BLaER1 treated with 17β-estradiol and CSF1 and Interleukin-3, amounts not matched to agents 10 nM and 100 nM (cell line): ENCODE results near the gene ZIC4.

ENCODE experiments used
- H3K27ac ChIP-seq, 11 experiments: shearing (Covaris generic); formaldehyde crosslinking; 2 replicates each; pipeline ENCODE4 v1.8.1; 2022
- H3K27me3 ChIP-seq, 11 experiments: shearing (Covaris generic); formaldehyde crosslinking; 2 replicates each; pipeline ENCODE4 v1.8.1; 2022
- H3K36me3 ChIP-seq, 11 experiments: shearing (Covaris generic); formaldehyde crosslinking; 2 replicates each; pipeline ENCODE4 v1.8.1; 2022
- H3K4me1 ChIP-seq, 10 experiments: shearing (Covaris generic); formaldehyde crosslinking; 2 replicates each; pipeline ENCODE4 v1.8.1; 2022
- H3K4me2 ChIP-seq, 11 experiments: shearing (Covaris generic); formaldehyde crosslinking; 2 replicates each; pipeline ENCODE4 v1.8.1; 2022
- H3K4me3 ChIP-seq, 10 experiments: shearing (Covaris generic); formaldehyde crosslinking; 2 replicates each; pipeline ENCODE4 v1.8.1; 2022
- H3K9ac ChIP-seq, 11 experiments: shearing (Covaris generic); formaldehyde crosslinking; 2 replicates each; pipeline ENCODE4 v1.8.1; 2022
- H3K9me3 ChIP-seq, 11 experiments: shearing (Covaris generic); formaldehyde crosslinking; replicated peaks in 1 of 11; 2 replicates each; pipeline ENCODE4 v1.8.1; 2022
- H4K20me1 ChIP-seq, 11 experiments: shearing (Covaris generic); formaldehyde crosslinking; 2 replicates each; pipeline ENCODE4 v1.8.1; 2022
- Cebpa-rat ChIP-seq, 11 experiments: shearing (Covaris generic); IDR thresholded peaks; 2 replicates each; pipeline ENCODE4 v1.8.1; 2022

Gene ZIC4

DNA sequence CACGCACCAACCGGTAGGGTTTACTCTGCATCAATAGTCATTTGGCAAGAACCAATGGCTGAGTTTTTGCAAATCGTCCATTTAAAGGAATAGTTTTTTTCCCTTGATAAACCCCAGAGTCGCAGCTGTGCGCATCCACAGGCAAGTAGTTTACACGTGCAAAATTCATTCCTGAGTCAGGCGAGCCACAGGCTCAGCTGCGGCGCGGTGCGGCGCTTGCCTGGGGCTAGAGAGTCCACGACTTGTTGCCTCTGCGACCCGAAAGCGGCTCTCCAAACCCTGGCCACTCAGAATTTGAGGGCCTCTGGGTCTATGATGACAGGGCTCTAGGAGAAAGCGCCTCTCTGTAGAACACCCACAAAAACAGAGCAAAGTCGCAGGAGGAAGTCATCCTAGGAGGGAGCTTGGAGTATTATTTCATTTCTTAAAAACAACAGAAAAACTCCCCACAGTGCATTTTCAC, 36.7 kb downstream of the ZIC4 start:
- Histone ChIP-seq H3K4me3 (no peak overlapping the region), H3K9ac (no peak overlapping the region), H4K20me1 (no peaks in the 10 kb centered on the region; a peak in 2 of 22 replicates), H3K27ac (no peak overlapping the region), H3K4me2 (no peak overlapping the region), H3K9me3 (peaks cover 26 to 53% (median 45%) of the 10 kb centered on the region in 11 experiments), H3K36me3 (no peaks in the 10 kb centered on the region), H3K4me1 (no peaks in the 10 kb centered on the region), H3K27me3 (peaks cover 62 to 86% (median 77%) of the 10 kb centered on the region in 11 experiments)
- no peak for TF ChIP-seq Cebpa-rat (IDR thresholded peaks at IDR 0.05)

DNA sequence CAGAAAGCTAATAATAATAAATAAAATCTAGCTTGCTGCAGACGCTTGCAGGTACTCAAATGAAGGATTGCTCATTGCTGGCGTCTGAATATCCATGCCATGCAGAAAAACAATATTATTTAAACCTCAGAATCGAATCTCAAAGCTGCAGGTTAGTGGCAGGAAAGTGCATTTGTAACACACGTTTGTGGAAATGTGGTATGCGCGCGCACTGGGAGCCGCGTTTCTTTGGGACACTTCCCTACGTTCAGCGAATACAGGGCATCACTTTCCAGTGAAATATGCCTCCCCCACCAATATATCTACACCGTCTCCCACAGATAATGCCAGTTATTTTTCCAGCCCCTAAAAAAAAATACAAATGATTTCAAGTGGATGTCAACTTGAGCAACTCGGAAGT, 37.1 kb downstream of the ZIC4 start:
- peaks cover 62 to 83% (median 74%) of the 10 kb centered on the region in 11 experiments for H3K27me3 ChIP-seq

DNA sequence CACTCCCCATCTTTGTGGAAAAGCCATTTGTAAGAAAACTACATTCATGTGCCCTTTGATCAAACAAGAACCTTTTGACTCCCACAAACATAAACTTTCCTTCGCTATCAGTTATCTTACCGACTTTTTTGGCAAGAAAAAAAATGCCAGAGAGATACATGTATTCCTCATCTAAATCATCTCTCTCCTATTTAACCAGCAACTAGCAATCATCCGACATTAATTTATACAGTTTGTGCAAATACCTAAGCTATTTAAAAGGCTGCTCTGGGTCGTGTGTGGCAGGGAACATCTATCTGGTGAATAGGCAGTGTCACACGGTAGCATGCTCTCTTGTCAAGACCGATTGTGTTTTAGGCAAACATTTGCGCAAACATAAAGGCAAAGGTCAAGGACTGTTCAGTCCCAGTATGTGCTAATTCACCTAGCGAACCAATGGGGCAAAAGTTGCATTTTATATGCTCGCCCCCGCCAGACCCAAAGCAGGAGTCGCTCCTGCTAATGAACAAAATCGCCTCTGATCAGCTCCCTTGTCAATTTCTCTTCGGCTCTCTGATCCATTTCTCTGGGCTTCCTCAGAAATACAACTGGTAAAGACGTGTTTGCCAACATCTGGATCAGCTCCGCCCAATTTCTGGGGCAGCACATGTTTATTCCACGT, 37.7 kb downstream of the ZIC4 start:
- no peak overlapping the region for H3K27ac ChIP-seq
- H3K9me3 ChIP-seq = peaks cover 26 to 53% (median 45%) of the 10 kb centered on the region in 11 experiments
- no peak for TF ChIP-seq Cebpa-rat (IDR thresholded peaks at IDR 0.05)
- no peak overlapping the region for H3K4me2 ChIP-seq
- no peak overlapping the region for H3K4me3 ChIP-seq
- no peak overlapping the region for H3K9ac ChIP-seq
- H3K36me3 ChIP-seq = no peaks in the 10 kb centered on the region
- no peaks in the 10 kb centered on the region for H3K4me1 ChIP-seq
- H4K20me1 ChIP-seq = no peaks in the 10 kb centered on the region; a peak in 2 of 22 replicates
- H3K27me3 ChIP-seq = peaks cover 61 to 77% (median 69%) of the 10 kb centered on the region in 11 experiments

More for the DNA sequence above, 37.1 kb downstream of the ZIC4 start:
- no peak for TF ChIP-seq Cebpa-rat (IDR thresholded peaks at IDR 0.05)
- Histone ChIP-seq H3K4me3 (no peak overlapping the region), H3K4me1 (no peaks in the 10 kb centered on the region), H3K27ac (no peak overlapping the region), H3K36me3 (no peaks in the 10 kb centered on the region), H3K9me3 (peaks cover 26 to 53% (median 45%) of the 10 kb centered on the region in 11 experiments), H3K4me2 (no peak overlapping the region), H4K20me1 (no peaks in the 10 kb centered on the region; a peak in 2 of 22 replicates), H3K9ac (no peak overlapping the region)

DNA sequence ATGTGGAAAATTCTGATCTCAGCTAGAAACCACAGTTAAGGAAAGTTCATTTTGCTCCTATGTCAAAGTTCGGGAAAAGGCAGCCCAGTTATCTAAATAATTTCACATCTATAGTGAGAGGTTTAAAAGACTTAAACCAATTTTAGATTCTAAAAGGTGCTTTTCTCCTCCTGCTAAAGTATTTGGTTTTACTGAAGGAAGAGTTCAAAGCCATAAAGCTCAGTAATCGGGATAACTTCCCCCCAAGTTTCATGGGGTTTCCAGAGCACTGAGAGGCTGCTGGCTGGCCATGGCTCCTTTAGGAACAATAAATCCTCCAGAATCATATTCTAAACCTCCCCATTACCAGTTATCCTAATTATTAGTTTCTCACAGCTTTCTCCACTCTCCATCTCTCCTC, 38.2 kb downstream of the ZIC4 start:
- no peaks in the 10 kb centered on the region for H3K36me3 ChIP-seq

DNA sequence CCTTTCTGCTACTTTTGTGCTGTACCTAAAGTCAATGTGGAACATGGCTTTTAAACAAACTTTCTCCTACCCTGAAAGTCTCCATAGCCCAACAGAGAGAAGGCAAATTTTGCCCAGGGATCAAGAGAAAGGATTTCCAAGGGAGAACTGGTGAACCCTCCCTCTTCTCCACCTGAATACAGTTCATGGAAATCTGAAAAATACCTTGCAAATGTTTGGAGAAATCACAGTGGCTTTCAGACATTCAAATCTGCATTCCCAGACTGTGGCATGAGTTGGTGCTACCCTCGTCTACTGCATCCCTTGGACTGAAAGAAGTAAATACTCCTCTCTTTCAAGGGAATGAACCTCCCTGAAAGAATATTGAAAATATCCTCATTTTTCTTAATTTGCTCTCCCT, 38.7 kb downstream of the ZIC4 start:
- Histone ChIP-seq H3K4me3 (no peak overlapping the region), H3K4me2 (no peak overlapping the region), H3K27me3 (peaks cover 51 to 67% (median 59%) of the 10 kb centered on the region in 11 experiments), H3K36me3 (no peaks in the 10 kb centered on the region), H3K27ac (no peak overlapping the region), H3K4me1 (no peaks in the 10 kb centered on the region), H4K20me1 (no peaks in the 10 kb centered on the region; a peak in 2 of 22 replicates), H3K9ac (no peak overlapping the region), H3K9me3 (peaks cover 20 to 45% (median 38%) of the 10 kb centered on the region in 11 experiments)
- no peak for TF ChIP-seq Cebpa-rat (IDR thresholded peaks at IDR 0.05)

More for the DNA sequence above, 38.2 kb downstream of the ZIC4 start:
- no peak overlapping the region for H3K27ac ChIP-seq
- H3K4me1 ChIP-seq = no peaks in the 10 kb centered on the region
- H3K4me3 ChIP-seq = no peak overlapping the region
- H3K9me3 ChIP-seq = peaks cover 23 to 50% (median 41%) of the 10 kb centered on the region in 11 experiments
- no peak overlapping the region for H3K4me2 ChIP-seq
- H4K20me1 ChIP-seq = no peaks in the 10 kb centered on the region; a peak in 2 of 22 replicates
- no peak for TF ChIP-seq Cebpa-rat (IDR thresholded peaks at IDR 0.05)
- no peak overlapping the region for H3K9ac ChIP-seq
- peaks cover 56 to 72% (median 64%) of the 10 kb centered on the region in 11 experiments for H3K27me3 ChIP-seq

DNA sequence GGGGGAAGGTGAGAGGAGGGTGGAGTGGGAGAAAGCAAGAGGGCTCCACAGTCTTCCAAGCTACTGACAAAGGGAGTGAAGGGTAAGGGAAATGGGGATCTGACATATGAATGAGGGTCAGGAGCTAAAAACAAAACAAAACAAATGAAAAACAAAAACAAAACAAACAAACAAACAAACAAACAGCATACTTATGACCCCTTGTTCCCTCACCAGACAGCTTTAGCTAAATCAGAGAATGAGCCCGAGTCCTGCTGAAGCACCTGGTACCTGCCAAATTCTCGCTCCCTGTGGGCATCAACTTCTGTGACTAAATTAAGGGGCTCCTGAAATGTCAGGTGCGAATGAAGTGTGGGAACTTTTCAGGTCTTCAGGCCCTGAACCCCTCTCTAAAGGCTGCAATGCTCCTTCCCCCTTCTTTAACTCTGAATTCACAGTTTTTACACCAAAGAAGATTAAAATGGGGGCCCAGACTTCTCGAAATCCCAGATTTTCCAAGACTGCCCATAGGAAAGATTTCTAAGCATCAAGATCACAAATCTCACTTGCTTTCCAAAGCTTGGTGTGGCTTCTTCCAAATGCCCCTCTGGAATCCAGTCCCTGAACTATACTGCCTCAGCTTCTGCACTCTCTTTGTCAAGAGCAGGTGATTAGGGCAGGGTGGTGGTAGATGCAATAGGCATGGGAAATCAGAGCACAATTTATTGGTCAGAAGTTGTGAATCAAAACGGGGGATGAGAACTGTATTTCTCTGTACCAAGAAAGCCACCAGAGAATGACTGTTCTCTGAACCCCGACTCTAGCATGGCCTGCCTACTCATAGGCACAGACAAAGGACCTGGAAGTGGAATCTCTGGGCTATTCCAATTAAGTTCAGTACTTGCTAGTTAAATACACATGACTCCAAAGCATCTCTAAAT, 40.9 kb downstream of the ZIC4 start:
- Histone ChIP-seq H3K4me1 (peaks cover 0 to 14% (median 11%) of the 10 kb centered on the region in 10 experiments; a peak in 16 of 20 replicates), H3K9ac (no peak overlapping the region), H3K4me3 (no peak overlapping the region), H3K4me2 (no peak overlapping the region), H3K36me3 (no peaks in the 10 kb centered on the region), H3K27me3 (peaks cover 39 to 50% (median 44%) of the 10 kb centered on the region in 11 experiments), H4K20me1 (no peaks in the 10 kb centered on the region; a peak in 2 of 22 replicates), H3K9me3 (peaks cover 17 to 28% (median 23%) of the 10 kb centered on the region in 11 experiments), H3K27ac (no peak overlapping the region)
- no peak for TF ChIP-seq Cebpa-rat (IDR thresholded peaks at IDR 0.05)

DNA sequence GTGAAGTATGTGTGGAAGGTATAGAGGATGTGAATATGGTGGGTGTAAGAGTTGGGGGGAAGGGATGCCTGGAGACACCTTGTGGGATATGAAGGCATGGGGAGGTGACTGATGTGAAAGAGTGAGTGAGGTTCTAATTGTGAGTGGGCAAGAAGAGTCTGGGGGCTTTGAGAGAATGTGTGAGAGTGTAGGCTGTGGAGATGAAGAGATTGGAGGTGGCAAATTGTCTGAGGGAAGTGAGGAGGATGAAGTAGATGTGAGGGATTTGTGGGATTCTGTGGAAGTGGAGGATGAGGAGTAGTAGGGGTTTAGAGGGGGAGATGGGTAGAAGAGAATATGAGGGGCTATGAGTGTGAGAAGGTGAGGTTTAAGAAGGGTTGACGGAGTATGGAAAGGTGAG, 41.6 kb downstream of the ZIC4 start:
- H3K36me3 ChIP-seq = no peaks in the 10 kb centered on the region
- no peak overlapping the region for H3K4me2 ChIP-seq
- H3K9me3 ChIP-seq = peaks cover 11 to 22% (median 16%) of the 10 kb centered on the region in 11 experiments; a peak in 21 of 22 replicates
- H3K4me3 ChIP-seq = no peak overlapping the region
- H3K27ac ChIP-seq = no peak overlapping the region
- no peaks in the 10 kb centered on the region; a peak in 2 of 22 replicates for H4K20me1 ChIP-seq
- H3K4me1 ChIP-seq = peaks cover 0 to 15% (median 11%) of the 10 kb centered on the region in 10 experiments; a peak in 16 of 20 replicates
- no peak overlapping the region for H3K9ac ChIP-seq
- peaks cover 36 to 50% (median 43%) of the 10 kb centered on the region in 11 experiments for H3K27me3 ChIP-seq
- TF ChIP-seq Cebpa-rat (IDR thresholded peaks at IDR 0.05) = no peak

DNA sequence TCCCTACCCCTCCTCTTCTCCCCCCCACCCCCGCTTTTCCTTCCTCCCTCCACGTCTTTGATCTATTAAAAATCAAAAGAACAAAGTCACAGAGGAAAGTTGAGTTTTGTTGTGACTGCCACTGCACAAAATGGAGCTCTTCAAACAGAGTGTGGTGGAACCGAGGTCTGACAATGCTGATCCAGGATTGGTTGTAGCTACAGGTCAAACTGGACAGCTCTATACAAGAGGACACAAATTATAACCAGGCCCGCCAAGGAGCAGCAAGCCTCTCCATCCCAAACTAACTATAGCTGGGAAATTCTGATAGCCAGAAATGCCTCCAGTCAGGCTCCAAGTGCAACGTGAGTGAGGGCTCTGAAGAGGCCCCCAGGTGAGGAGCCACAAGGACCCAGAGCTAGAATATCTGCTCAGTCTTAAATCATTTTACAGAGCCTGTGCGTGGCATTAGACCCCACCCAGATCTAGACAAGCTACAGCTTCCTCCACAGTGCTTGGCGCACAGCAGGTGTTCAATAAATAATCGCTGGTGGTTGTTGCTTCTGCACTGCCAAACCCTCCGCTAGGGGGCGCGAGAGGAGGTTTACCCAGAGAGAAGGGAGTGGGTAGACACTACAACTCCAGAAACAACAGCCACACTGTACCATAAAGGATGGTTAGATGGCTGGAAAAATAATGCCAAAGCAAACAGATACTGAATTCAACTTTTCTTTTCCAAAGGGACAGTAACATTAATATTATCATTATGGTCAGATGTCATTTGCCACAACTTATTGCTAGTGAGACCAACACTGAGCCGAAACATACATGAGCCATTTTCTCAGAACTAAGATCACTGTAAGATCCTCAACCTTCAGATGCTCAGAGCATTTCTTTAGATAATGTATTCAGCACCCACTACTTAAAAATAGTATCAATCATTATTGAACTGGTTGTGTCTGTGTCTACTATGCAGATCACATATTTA, 44.6 kb downstream of the ZIC4 start:
- no peak overlapping the region for H3K27ac ChIP-seq
- H3K27me3 ChIP-seq = peaks cover 16 to 50% (median 42%) of the 10 kb centered on the region in 11 experiments
- peaks cover 7 to 17% (median 8%) of the 10 kb centered on the region in 11 experiments; a peak in 21 of 22 replicates for H3K9me3 ChIP-seq
- H3K9ac ChIP-seq = peak overlapping the region in 1 of 11 experiments; percentile 17; a peak in 1 of 22 replicates
- H4K20me1 ChIP-seq = no peaks in the 10 kb centered on the region
- H3K4me2 ChIP-seq = peak overlapping the region; percentile 51 to 86 (median 73)
- peak overlapping the region in 5 of 10 experiments; percentile 14 to 43 (median 38); a peak in 7 of 20 replicates for H3K4me3 ChIP-seq
- no peaks in the 10 kb centered on the region for H3K36me3 ChIP-seq
- peaks cover 0 to 15% (median 11%) of the 10 kb centered on the region in 10 experiments; a peak in 16 of 20 replicates for H3K4me1 ChIP-seq
- TF ChIP-seq Cebpa-rat (IDR thresholded peaks at IDR 0.05) = no peak
